Astrocyte of the cerebellum (primary cell): ENCODE results near the gene S100A16.
"Not testable (repeated sequence)": the region's sequence is repeated elsewhere in the genome, so short reads cannot be mapped to it uniquely, and the experiment has no call there.

Experiments
- DNase-seq: peaks from one replicate; pipeline ENCODE4 v3.0.0-alpha.2; 2011; ENCODE audit warnings: low read depth
- H3K4me3 ChIP-seq: 2 replicates; pipeline ENCODE4 v1.5.1; 2011; ENCODE audit warnings: mild to moderate bottlenecking, low read depth, low read length, moderate library complexity
- CTCF ChIP-seq: IDR thresholded peaks from 2 replicates; pipeline ENCODE4 v1.5.1; 2012; ENCODE audit warnings: low read length, low read depth, moderate library complexity, mild to moderate bottlenecking; ENCODE audit errors: missing control alignments
- in situ Hi-C: cut with HindIII; loops from 2 replicates; pipeline ENCODE4 v1.10.0; 2017; ENCODE audit warnings: low sequenced_read_pairs

Gene S100A16

GRCh38 chr1:153583976-153584375, 29.0 kb downstream of the S100A16 start:
- H3K4me3 ChIP-seq = no peak overlapping the region
- no peak for DNase-seq
- no peak for TF ChIP-seq CTCF
- in situ Hi-C loops = no loop called here

GRCh38 chr1:153583514-153583913, 29.4 kb downstream of the S100A16 start:
- H3K4me3 ChIP-seq, in situ Hi-C loops, DNase-seq: not testable (repeated sequence)

- H3K4me3 ChIP-seq, in situ Hi-C loops, DNase-seq: not testable (repeated sequence)
These were observed 30.1 kb downstream of the S100A16 start for GRCh38 chr1:153582836-153583235.

GRCh38 chr1:153578936-153579335, 34.0 kb downstream of the S100A16 start:
- no peak overlapping the region for H3K4me3 ChIP-seq
- no peak for TF ChIP-seq CTCF
- DNase-seq = no peak
- in situ Hi-C loops = no loop called here

GRCh38 chr1:153578490-153578889, 34.4 kb downstream of the S100A16 start:
- in situ Hi-C loops = no loop called here
- no peak for TF ChIP-seq CTCF

GRCh38 chr1:153577624-153578051, 35.3 kb downstream of the S100A16 start:
- no peak for TF ChIP-seq CTCF
- in situ Hi-C loops = no loop called here
- no peak for DNase-seq
- no peak overlapping the region for H3K4me3 ChIP-seq

More at GRCh38 chr1:153578490-153578889, 34.4 kb downstream of the S100A16 start:
- DNase-seq = no peak
- no peak overlapping the region for H3K4me3 ChIP-seq

- no peak for DNase-seq
- in situ Hi-C loops = no loop called here
- H3K4me3 ChIP-seq = no peak overlapping the region
- TF ChIP-seq CTCF = no peak
These were observed 35.8 kb downstream of the S100A16 start for GRCh38 chr1:153577138-153577537.

GRCh38 chr1:153575497-153575896, 37.4 kb downstream of the S100A16 start:
- DNase-seq, H3K4me3 ChIP-seq, in situ Hi-C loops: not testable (repeated sequence)

GRCh38 chr1:153575081-153575491, 37.9 kb downstream of the S100A16 start:
- in situ Hi-C loops, DNase-seq, H3K4me3 ChIP-seq: not testable (repeated sequence)
